Cardiac muscle cell (in vitro differentiated cells and primary cell): ENCODE measurements around the gene SLC15A4. TPM values are rescaled to one million over a fixed set of nuclear protein-coding genes. Genes with fewer than 3 reads are reported as not detected.

Experiments
- DNase-seq, 2 donors: peaks; one replicate each; pipeline versions ENCODE4 v3.0.0 to v3.0.0-alpha.2; 2010 to 2017; ENCODE audit warnings: low read depth in 1 of 2, low spot score in 1 of 2
- H3K27ac ChIP-seq: fragments of 200-600 bp; sonication (generic); 2 replicates; pipeline ENCODE4 v1.5.1; 2016
- H3K27me3 ChIP-seq: fragments of 200-600 bp; sonication (generic); 2 replicates; pipeline ENCODE4 v1.6.0; 2016; ENCODE audit warnings: control low read depth
- H3K36me3 ChIP-seq: fragments of 200-600 bp; sonication (generic); 2 replicates; pipeline ENCODE4 v1.5.1; 2016; ENCODE audit warnings: control low read depth
- H3K4me1 ChIP-seq: fragments of 200-600 bp; sonication (generic); 2 replicates; pipeline ENCODE4 v1.8.1; 2017; ENCODE audit warnings: low read depth, mild to moderate bottlenecking, mixed run types
- H3K4me3 ChIP-seq: fragments of 200-600 bp; sonication (generic); 2 replicates; pipeline ENCODE4 v1.5.1; 2016; ENCODE audit warnings: mild to moderate bottlenecking
- H3K9me3 ChIP-seq: fragments of 200-600 bp; sonication (generic); 2 replicates; pipeline ENCODE4 v1.5.1; 2017; ENCODE audit warnings: low read depth, mild to moderate bottlenecking, control low read depth
- polyA plus RNA-seq: library from polyadenylated mRNA; unstranded; fragments of >200 nt; fragmentation: Nextera tagmentation; extraction: Ambion mirVana; gene quantifications from 2 replicates; pipeline ENCODE4 v1.2.1, GENCODE V29; 2016
- total RNA-seq: library from RNA; depleted of rRNA; stranded (reverse); fragments of >200 nt; gene quantifications from 2 replicates; pipeline ENCODE4 v1.2.3, GENCODE V29; 2016
- TF ChIP-seq, protein P1 (sequence below): IDR thresholded peaks from 2 replicates; pipeline ENCODE4 v1.5.1; 2012; ENCODE audit warnings: low read depth, mild to moderate bottlenecking, low read length

Gene SLC15A4
- total and polyA plus RNA-seq, 2 experiments from 2014 or later, result 27.2 to 39.4 TPM

DNA sequence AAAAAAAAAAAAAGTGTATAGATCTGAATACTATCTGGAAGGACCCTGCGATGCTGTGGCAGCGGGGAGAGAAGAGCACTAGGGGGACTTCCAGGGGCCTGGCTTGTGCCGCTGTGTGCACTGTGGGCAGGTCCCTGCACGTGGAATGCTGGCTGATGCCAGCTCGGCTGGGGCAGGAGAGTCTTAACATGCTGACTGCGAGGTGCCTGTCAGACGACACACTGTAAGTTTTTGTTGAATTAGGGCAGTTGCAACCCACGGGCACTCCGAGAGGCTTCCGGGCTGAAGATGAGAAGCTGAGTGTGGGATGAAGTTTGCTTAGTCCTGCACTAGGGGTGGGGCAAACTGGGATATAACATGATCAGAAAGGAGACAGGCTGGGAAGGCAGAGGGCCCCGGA is 40.2 kb upstream of the SLC15A4 start:
- Histone ChIP-seq H3K4me3 (no peak overlapping the region), H3K27me3 (no peaks in the 10 kb centered on the region), H3K9me3 (no peaks in the 10 kb centered on the region), H3K4me1 (peaks cover 12% of the 10 kb centered on the region), H3K36me3 (no peaks in the 10 kb centered on the region), H3K27ac (no peak overlapping the region)
- no peak for DNase-seq
- TF ChIP-seq, protein P1, sequence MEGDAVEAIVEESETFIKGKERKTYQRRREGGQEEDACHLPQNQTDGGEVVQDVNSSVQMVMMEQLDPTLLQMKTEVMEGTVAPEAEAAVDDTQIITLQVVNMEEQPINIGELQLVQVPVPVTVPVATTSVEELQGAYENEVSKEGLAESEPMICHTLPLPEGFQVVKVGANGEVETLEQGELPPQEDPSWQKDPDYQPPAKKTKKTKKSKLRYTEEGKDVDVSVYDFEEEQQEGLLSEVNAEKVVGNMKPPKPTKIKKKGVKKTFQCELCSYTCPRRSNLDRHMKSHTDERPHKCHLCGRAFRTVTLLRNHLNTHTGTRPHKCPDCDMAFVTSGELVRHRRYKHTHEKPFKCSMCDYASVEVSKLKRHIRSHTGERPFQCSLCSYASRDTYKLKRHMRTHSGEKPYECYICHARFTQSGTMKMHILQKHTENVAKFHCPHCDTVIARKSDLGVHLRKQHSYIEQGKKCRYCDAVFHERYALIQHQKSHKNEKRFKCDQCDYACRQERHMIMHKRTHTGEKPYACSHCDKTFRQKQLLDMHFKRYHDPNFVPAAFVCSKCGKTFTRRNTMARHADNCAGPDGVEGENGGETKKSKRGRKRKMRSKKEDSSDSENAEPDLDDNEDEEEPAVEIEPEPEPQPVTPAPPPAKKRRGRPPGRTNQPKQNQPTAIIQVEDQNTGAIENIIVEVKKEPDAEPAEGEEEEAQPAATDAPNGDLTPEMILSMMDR, result no peak

DNA sequence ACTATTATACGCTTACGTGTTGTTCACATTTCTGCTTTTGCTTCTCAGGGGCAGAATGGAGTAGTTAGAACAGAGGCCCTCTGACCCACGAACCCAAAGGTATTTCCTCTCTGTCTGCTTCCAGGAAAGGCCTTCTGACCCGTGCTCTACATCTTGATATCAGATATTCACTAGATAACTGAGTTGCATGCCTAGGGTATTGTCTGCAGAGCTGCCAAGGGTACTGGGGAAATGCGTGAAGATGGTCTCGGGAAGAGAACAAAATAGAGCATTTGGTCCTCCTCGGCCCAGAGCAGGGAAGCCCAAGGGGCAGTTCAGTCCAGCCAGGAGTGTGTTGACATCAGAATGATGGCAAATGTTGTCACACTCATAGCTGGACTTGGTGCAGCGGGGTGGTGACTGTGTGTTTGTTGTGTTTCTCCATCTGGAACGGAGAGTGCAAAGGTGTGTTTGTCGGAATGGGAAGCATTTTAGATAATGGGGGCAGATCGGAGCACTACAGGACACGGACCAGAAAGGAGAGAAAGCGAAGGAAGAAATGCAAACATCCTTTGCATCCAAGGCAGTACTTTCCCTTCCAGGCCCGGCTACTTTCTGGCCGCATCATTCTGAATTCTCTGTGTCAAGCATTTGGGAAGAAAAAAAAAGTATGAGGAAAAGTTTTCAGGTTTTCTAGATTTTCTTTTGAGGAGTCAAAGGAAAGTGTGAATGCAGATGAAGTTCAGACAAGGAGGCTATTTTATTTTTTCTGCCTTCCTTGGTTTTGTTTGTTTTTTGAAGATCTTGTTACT is 37.7 kb upstream of the SLC15A4 start:
- DNase-seq, result no peak
- Histone ChIP-seq H3K36me3 (no peaks in the 10 kb centered on the region), H3K4me3 (no peak overlapping the region), H3K4me1 (peaks cover 12% of the 10 kb centered on the region), H3K27ac (no peak overlapping the region), H3K27me3 (no peaks in the 10 kb centered on the region), H3K9me3 (no peaks in the 10 kb centered on the region)
- TF ChIP-seq, protein P1, result no peak

DNA sequence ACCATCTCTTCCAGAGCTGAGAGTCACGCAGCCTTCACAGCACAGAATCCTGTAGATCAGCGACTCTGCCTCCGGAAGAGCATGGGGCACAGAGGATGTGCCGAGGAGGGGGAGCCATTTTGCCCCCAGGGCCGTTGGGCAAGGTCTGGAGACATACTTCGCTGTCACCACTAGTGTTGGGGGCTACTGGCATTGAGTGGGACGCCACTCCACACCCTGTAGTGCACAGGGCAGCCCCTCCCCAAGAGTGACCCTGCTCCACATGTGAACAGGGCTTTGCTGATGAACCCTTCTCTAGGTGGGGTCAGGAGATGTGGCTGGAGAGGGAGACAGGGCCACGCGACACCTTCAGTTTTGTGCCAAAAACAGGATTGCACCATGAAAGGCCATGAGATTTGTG is 35.6 kb upstream of the SLC15A4 start:
- TF ChIP-seq, protein P1, result no peak
- Histone ChIP-seq H3K27me3 (peaks cover 6% of the 10 kb centered on the region), H3K4me1 (peaks cover 4% of the 10 kb centered on the region), H3K9me3 (no peaks in the 10 kb centered on the region), H3K36me3 (no peaks in the 10 kb centered on the region), H3K4me3 (no peak overlapping the region), H3K27ac (no peak overlapping the region)
- DNase-seq, result no peak

DNA sequence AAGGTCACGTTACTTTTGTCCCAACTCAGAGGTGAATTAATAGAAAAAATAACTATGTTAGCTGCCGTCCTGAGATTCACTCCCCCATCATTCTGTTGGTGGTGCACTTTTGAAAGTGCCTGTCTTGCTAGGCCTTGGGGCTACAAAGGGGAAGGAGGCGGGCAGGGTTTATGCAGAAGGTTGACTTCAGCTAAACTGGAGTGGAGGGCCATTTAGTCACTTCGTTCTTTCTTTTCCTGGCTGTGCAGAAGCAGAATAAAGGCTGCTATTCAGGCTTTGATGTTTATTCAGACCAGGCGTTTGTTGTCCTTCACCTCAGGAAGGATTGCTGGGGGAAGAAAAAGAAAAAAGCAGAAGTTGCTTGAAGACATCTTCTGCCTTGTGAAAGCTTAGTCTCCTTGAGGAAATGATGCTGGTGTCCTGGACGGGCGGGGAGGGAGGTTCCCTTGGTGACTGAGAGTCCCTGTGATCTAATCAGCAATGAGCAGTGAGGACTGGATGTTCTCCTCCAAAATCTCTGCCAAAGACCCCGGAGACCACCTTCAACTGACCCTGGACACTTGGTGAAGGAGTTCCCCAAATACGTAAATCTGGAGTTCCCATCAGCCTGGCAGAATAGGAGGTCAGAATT is 33.5 kb upstream of the SLC15A4 start:
- Histone ChIP-seq H3K27me3 (peaks cover 27% of the 10 kb centered on the region), H3K27ac (no peak overlapping the region), H3K36me3 (no peaks in the 10 kb centered on the region), H3K4me3 (no peak overlapping the region), H3K4me1 (no peaks in the 10 kb centered on the region), H3K9me3 (no peaks in the 10 kb centered on the region)
- TF ChIP-seq, protein P1, result no peak
- DNase-seq, result no peak

DNA sequence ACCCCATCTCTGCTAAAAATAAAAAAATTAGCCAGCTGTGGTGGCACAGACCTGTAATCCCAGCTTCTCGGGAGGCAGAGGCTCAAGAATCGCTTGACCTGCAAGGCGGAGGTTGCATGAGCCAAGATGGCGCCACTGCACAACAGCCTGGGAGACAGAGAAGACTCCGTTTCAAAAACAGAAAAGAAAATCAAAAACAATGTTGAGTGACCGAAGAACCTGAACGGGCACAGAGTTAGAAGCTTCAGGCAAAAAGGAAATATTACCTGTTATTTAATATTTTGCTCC is 33.0 kb upstream of the SLC15A4 start:
- Histone ChIP-seq H3K36me3 (no peaks in the 10 kb centered on the region), H3K9me3 (no peaks in the 10 kb centered on the region), H3K27me3 (peaks cover 28% of the 10 kb centered on the region), H3K4me1 (no peaks in the 10 kb centered on the region), H3K4me3 (no peak overlapping the region), H3K27ac (no peak overlapping the region)
- TF ChIP-seq, protein P1, result no peak
- no peak for DNase-seq
